ENCODE results near the gene SLC26A1.
"Not testable (repeated sequence)": the region's sequence is repeated elsewhere in the genome, so short reads cannot be mapped to it uniquely, and the experiment has no call there.

Gene SLC26A1

GRCh38 chr4:1013225-1014073 is 20.2 kb upstream of the SLC26A1 start:
- DNase-seq (ENCODE audit: low read depth): no peak

- peak; percentile 14 for DNase-seq (ENCODE audit: low read depth)
Measured at GRCh38 chr4:1012034-1012739, 19.0 kb upstream of the SLC26A1 start.

- no peak for DNase-seq (ENCODE audit: low read depth)
Measured at GRCh38 chr4:1011666-1012033, 18.4 kb upstream of the SLC26A1 start.

DNA sequence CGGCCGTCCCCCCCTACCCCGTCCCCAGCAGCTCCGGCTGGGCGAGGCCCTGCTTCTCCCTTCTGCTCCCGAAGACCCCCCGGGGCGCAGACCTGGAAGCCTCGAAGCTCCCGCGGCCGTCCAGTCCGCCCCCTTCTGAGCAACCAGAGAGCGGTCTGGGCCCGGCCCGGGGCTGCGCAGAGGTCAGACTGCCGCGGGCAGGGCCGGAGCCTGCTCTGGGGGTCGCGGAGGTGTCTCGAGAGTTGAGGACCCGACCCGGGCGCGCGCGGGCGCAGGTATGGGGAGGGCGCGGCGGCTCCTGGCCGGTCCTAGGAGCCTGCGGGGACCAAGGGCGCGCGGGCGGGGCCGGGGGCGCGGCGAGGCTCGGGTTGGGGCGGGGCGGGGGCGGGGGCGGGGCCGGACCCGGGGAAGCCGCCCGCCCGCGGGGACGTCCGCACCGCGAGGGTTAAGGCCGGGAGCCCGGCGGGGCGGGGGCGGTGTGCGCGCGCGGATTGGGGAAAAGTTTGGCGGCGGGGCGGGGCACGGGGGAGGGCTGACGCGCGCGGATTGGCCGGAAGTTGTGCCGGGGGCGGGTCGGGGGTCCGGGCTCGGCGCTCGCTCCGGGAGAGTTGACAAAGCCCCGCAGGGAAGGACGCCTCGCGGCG is 17.9 kb upstream of the SLC26A1 start, which contains the start of gene FGFRL1:
TSS of gene FGFRL1 (plus strand) at position 605 of the 644 bp plus-strand sequence. CDS start 860 bp downstream, outside the sequence.
- DNase-seq (ENCODE audit: low read depth): peak; percentile 90

GRCh38 chr4:1010395-1011021 is 17.3 kb upstream of the SLC26A1 start:
- peak; percentile 46 for DNase-seq (ENCODE audit: low read depth)

DNA sequence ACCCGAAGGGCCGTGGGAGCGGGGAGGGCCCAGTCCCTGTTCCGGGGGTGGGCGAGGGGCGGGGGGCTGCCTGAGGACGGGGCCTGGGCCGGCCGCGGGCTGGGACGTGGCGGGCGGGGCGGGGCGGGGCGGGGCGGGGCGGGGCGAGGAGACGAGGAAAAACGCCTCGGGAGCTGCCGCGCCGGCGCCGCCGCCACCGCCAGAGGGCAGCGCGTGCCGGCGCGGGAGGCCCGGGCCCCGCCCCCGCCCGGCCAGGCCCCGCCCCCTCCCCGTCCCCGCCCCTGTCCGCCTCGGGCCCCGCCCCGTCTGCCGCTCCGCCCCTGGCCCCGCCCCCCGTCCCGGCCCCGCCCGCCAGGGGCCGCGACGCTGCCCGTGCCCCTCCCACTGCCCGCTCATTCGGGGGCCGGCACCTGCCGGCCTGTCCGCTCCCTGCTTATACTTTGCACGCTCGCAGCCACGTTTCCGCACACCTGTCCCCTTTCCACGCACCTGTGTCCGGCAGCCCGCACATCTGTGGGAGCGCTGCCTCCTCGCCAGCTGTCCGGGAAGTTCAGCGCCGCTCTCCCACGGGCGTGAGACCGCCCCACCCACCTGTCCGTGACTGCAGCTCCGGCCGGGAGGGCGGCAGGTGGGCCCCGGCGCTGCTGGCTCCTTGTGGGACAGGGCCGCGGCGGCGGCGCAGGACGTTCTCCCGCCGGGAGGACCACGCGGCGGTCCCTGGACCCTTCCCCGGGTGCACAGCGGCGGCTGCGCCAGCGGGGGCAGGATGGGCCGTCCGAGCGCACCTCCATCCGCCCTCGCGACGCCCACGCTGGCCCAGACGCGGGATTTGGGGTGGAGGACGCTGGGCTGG is 16.6 kb upstream of the SLC26A1 start:
- DNase-seq (ENCODE audit: low read depth): peak; percentile 70

- DNase-seq (ENCODE audit: low read depth): peak; percentile 21
Measured at GRCh38 chr4:1008840-1009541, 15.8 kb upstream of the SLC26A1 start.

DNA sequence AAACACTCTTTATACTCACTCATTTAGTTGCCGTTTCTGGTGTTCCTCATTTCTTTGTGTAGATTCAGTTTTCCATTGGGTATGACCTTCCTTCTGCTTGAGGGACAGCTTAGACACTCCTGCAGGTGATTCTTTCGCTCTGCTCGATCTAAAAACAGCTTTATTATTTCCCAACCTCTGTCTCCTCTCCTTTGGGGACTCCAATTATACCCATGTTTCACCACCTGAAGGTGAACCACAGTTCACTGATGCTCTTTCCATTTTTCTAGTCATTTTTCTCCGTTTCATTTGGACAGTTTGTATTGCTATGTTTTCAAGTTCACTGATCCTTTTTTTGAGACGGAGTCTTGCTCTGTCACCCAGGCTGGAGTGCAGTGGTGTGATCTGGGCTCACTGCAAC is 13.7 kb upstream of the SLC26A1 start:
- no peak for DNase-seq (ENCODE audit: low read depth)

DNA sequence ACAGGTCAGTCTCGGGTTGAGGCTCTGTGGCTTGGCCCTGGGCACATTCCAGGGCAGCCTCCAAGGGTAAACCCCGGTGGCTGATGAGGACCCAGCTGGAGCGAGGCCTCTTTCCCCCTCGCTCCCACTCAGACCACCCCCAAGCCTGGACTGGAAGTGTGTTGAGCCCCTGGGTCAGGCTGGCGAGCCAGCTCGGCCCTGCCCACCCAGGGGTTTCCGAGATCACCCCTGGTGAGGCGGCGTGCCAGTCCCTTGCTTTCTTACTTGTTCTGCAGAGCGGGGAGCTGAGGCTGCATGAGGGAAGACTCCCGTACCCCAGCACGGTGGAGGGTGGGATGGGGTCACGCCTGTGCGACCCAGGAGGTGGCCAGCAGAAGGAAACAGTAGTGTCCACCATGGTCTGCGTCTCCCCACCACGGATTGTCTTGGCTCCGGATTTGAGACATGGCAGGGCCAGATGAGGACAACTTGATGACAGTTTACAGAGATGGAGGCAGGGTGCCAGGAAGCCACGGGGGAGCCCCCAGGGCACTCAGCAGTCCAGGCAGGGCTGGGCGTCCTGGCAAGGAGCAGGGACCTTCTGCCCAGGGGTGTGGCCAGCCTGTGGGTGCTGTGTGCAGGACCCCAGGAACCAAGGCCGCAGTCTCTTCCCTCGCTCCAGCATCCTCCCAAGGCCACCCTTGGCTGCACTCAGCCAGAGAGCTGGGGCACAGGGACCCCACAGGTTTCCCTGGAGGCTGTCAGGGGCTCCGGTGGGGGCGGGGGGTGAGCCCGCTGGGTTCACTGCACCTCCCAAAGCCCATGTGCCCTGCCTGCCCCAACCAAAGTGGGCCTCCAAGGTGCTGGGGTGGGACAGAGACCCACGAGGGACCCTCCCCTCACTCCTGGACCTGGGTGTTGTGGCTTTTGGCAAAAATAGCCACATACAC is 11.6 kb upstream of the SLC26A1 start:
- DNase-seq (ENCODE audit: low read depth): no peak

- no peak for DNase-seq (ENCODE audit: low read depth)
Measured at GRCh38 chr4:1004071-1004418, 10.8 kb upstream of the SLC26A1 start.

- DNase-seq (ENCODE audit: low read depth): no peak
Measured at GRCh38 chr4:1003271-1004070, 10.3 kb upstream of the SLC26A1 start.

- DNase-seq (ENCODE audit: low read depth): no peak
Measured at GRCh38 chr4:1002631-1003251, 9.5 kb upstream of the SLC26A1 start.

DNA sequence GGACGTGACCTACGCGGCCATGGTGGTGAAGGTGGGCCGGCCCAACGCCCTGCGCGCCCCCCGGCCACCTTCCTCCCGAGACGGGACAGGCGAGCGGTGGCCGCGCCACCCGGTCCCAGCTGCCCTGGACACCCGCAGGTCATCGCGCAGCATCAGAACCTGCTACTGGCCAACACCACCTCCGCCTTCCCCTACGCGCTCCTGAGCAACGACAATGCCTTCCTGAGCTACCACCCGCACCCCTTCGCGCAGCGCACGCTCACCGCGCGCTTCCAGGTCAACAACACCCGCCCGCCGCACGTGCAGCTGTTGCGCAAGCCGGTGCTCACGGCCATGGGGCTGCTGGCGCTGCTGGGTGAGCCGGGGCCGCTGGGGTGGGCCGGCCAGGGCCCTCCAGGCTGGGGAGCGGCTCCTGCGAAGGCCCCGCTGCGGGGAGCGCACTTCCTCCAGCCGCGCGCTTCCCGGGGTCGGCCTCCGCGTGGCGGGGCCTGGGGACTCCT is 9.0 kb upstream of the SLC26A1 start:
- no peak for DNase-seq (ENCODE audit: low read depth)

- DNase-seq (ENCODE audit: low read depth): no peak
Measured at GRCh38 chr4:1001561-1002130, 8.4 kb upstream of the SLC26A1 start.

GRCh38 chr4:1000686-1001260 is 7.6 kb upstream of the SLC26A1 start:
- DNase-seq (ENCODE audit: low read depth): no peak

DNA sequence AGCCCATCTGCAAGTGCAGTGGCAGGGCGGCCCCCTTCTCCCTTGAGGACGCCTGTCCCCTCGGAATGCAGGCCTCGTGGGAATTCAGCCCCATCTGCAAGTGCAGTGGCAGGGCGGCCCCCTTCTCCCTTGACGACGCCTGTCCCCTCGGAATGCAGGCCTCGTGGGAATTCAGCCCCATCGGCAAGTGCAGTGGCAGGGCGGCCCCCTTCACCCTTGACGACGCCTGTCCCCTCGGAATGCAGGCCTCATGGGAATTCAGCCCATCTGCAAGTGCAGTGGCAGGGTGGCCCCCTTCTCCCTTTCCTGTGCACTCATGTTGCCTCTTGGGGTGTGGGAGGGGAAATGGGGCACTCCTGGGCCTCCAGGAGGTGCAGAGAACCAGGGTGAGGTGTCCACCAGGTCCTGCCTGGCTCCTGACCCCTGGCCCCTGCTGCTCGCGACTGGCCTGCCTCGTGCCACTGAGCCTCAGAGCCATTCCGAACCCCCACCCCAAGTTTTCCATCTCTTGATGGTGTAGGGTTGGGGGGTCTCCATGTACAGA is 6.8 kb upstream of the SLC26A1 start:
- no peak for DNase-seq (ENCODE audit: low read depth)

GRCh38 chr4:999240-999863 is 6.1 kb upstream of the SLC26A1 start:
- DNase-seq (ENCODE audit: low read depth): not testable (repeated sequence)

All from activated T-helper 9 cell treated with anti-CD3 and anti-CD28 coated beads, Interleukin-2, amount 50 U/mL, for 16 hours (primary cell).